ENCODE data around the gene RNF150.

- no peak for TF ChIP-seq POLR2AphosphoS5 (IDR thresholded peaks at IDR 0.05; ENCODE audit: low read depth, low read length)
- TF ChIP-seq TAF1 (IDR thresholded peaks at IDR 0.05; ENCODE audit: borderline replicate concordance, insufficient read depth, low read length) = no peak
- TF ChIP-seq SIN3A (IDR thresholded peaks at IDR 0.05; ENCODE audit: borderline replicate concordance, insufficient read depth, low read length) = no peak
Observed at GRCh38 chr4:141102367-141102766, 30.9 kb downstream of the RNF150 start.
